B cell (primary cell): ENCODE results near the gene METTL26. TPM values are rescaled to one million over a fixed set of nuclear protein-coding genes. Genes with fewer than 3 reads are reported as not detected.

Experiments used
- ATAC-seq: fragments of 200-7000 bp; cut with Tn5 transposase; one replicate; pipeline ENCODE4 v1.10.0; 2021; ENCODE audit warnings: low read depth, mild to moderate bottlenecking, moderate number of reproducible peaks, moderate library complexity
- CTCF ChIA-PET: fragments of 350-600 bp; sonication (Branson Sonifier 250); formaldehyde crosslinking; loops from one replicate; lab custom pipeline; 2021; ENCODE audit warnings: antibody characterized with exemption, inconsistent platforms; lab: Charles Lee
- POLR2A ChIA-PET: fragments of 350-600 bp; sonication (Branson Sonifier 250); formaldehyde crosslinking; loops from one replicate; lab custom pipeline; 2021; ENCODE audit warnings: antibody characterized with exemption; lab: Charles Lee
- DNase-seq: peaks from one replicate; pipeline ENCODE4 v3.0.0; 2013
- H2AFZ ChIP-seq: 2 replicates; pipeline ENCODE4 v1.6.1; 2012; ENCODE audit warnings: mild to moderate bottlenecking, low read depth, low read length; ENCODE audit not compliant: insufficient read depth, poor library complexity, severe bottlenecking
- H3K27ac ChIP-seq, 2 donors: 1 replicate in 1 of 2; 2 replicates in 1 of 2; pipeline ENCODE4 v1.5.1; 2012 to 2013; ENCODE audit warnings: low read length in 2 of 2, mild to moderate bottlenecking in 2 of 2, moderate library complexity in 1 of 2
- H3K27me3 ChIP-seq, 4 experiments: fragments of 200-600 bp in 1 of 4; sonication (generic) in 1 of 4; replicated peaks in 1 of 4; 1 replicate in 2 of 4; 2 replicates in 2 of 4; pipeline versions ENCODE4 v1.6.1 to v1.7.0; 2013 to 2016; ENCODE audit warnings: low read length in 3 of 4, mild to moderate bottlenecking in 2 of 4, mixed read lengths in 1 of 4, moderate library complexity in 1 of 4; ENCODE audit not compliant: insufficient read depth in 4 of 4, control insufficient read depth in 3 of 4; ENCODE audit errors: control extremely low read depth in 1 of 4
- H3K36me3 ChIP-seq, 2 experiments: replicated peaks in 1 of 2; 1 replicate in 1 of 2; 2 replicates in 1 of 2; pipeline versions ENCODE4 v1.6.1 to v1.7.1; 2013; ENCODE audit warnings: low read length in 1 of 2; ENCODE audit not compliant: insufficient read depth in 2 of 2, control insufficient read depth in 1 of 2; ENCODE audit errors: control extremely low read depth in 1 of 2, extremely low read depth in 1 of 2
- H3K4me1 ChIP-seq, 2 donors: fragments of 200-600 bp in 1 of 2; sonication (generic) in 1 of 2; 1 replicate in 1 of 2; 2 replicates in 1 of 2; pipeline versions ENCODE4 v1.5.1 to v1.6.1; 2013 to 2017; ENCODE audit warnings: low read length in 2 of 2; ENCODE audit not compliant: control insufficient read depth in 2 of 2, insufficient read depth in 2 of 2
- H3K4me2 ChIP-seq: replicated peaks from 2 replicates; pipeline ENCODE3; 2012; ENCODE audit warnings: mild to moderate bottlenecking, low read depth, low read length; ENCODE audit not compliant: poor library complexity, severe bottlenecking
- H3K4me3 ChIP-seq, 5 experiments: fragments of 200-600 bp in 1 of 5; sonication (generic) in 1 of 5; 1 replicate in 3 of 5; 2 replicates in 2 of 5; pipeline versions ENCODE4 v1.5.1 to v1.7.0; 2011 to 2016; ENCODE audit warnings: low read length in 4 of 5, mild to moderate bottlenecking in 4 of 5, low read depth in 2 of 5, control low read depth in 1 of 5, moderate library complexity in 1 of 5; ENCODE audit not compliant: insufficient read depth in 1 of 5; ENCODE audit errors: control extremely low read depth in 1 of 5, extremely low read depth in 1 of 5
- H3K79me2 ChIP-seq: fragments of 200-600 bp; sonication (generic); one replicate; pipeline ENCODE4 v1.6.0; 2016; ENCODE audit warnings: low read length; ENCODE audit not compliant: control insufficient read depth, insufficient read depth
- H3K9ac ChIP-seq: fragments of 200-600 bp; sonication (generic); 2 replicates; pipeline ENCODE4 v1.6.1; 2017; ENCODE audit warnings: mild to moderate bottlenecking, low read length, moderate library complexity
- H3K9me3 ChIP-seq, 3 donors: one replicate each; pipeline versions ENCODE4 v1.6.1 to v1.7.1; 2013; ENCODE audit warnings: low read length in 2 of 3; ENCODE audit not compliant: control insufficient read depth in 2 of 3, insufficient read depth in 1 of 3; ENCODE audit errors: control extremely low read depth in 1 of 3
- H4K20me1 ChIP-seq: 2 replicates; pipeline ENCODE4 v1.6.0; 2012; ENCODE audit warnings: mild to moderate bottlenecking, low read length; ENCODE audit not compliant: insufficient read depth, control insufficient read depth, poor library complexity, severe bottlenecking
- H3K27ac Mint-ChIP-seq: one replicate; pipeline ENCODE4 v1.8.0; 2021; ENCODE audit warnings: mixed read lengths
- H3K27me3 Mint-ChIP-seq: one replicate; pipeline ENCODE4 v1.8.0; 2021; ENCODE audit warnings: mixed read lengths
- H3K4me1 Mint-ChIP-seq: one replicate; pipeline ENCODE4 v1.8.0; 2021; ENCODE audit warnings: mixed read lengths
- H3K4me3 Mint-ChIP-seq: one replicate; pipeline ENCODE4 v1.8.0; 2021; ENCODE audit warnings: mixed read lengths
- H3K9me3 Mint-ChIP-seq: one replicate; pipeline ENCODE4 v1.8.0; 2022; ENCODE audit warnings: mixed read lengths; ENCODE audit not compliant: insufficient read depth
- CTCF ChIP-seq: fragments of 200-600 bp; IDR thresholded peaks from one replicate; pipeline ENCODE4 v1.8.0; 2022; ENCODE audit warnings: antibody characterized with exemption, mild to moderate bottlenecking
- EZH2 ChIP-seq: IDR thresholded peaks from 2 replicates; pipeline ENCODE4 v1.6.1; 2012; ENCODE audit warnings: borderline replicate concordance, low read depth, mild to moderate bottlenecking, moderate library complexity, low read length; ENCODE audit not compliant: insufficient read depth, poor library complexity, severe bottlenecking
- WGBS: methylation state at CpG from one replicate; pipeline ENCODE4 v1.1.5; 2013; ENCODE audit warnings: missing lambda C conversion rate; ENCODE audit not compliant: insufficient coverage; 5-methylcytosine and 5-hydroxymethylcytosine counted together
- intact Hi-C: fragments of 100-400 bp; cut with micrococcal nuclease; formaldehyde crosslinking; loops from one replicate; pipeline ENCODE4 v1.10.0; 2022
- polyA plus RNA-seq: library from polyadenylated mRNA; depleted of rRNA; stranded (reverse); fragments of >200 nt; gene quantifications from 2 replicates; pipeline ENCODE4 v1.2.3, GENCODE V29; 2012
- total RNA-seq, 2 donors: library from RNA; stranded (reverse); fragments of 120-200 nt in 1 of 2; gene quantifications; 1 replicate in 1 of 2; 2 replicates in 1 of 2; pipeline versions ENCODE4 v1.2.3 to v1.2.4, GENCODE V29; 2013 to 2022

METTL26 gene
- total and polyA plus RNA-seq, 2 donors (not counting 1 experiment from before 2014, with no cell fraction given) = 56.6 to 140 TPM

GRCh38 chr16:672851-673250 lies 36.7 kb upstream of the METTL26 start:
- H3K4me3 Mint-ChIP-seq = no peak overlapping the region
- TF ChIP-seq EZH2 (no peak), CTCF (no peak)
- intact Hi-C loops = no loop called here
- peaks cover 0 to 25% (median 11%) of the 10 kb centered on the region in 4 experiments for H3K27me3 ChIP-seq
- peaks cover 6% of the 10 kb centered on the region for H3K27me3 Mint-ChIP-seq
- ChIA-PET POLR2A (no interaction called here), CTCF (interaction anchor here (1.2 kb wide), 1 partner anchor 11 kb away, joined by 3 read pairs; no protein-coding TSS in a partner anchor)
- H3K9me3 ChIP-seq = peaks cover 0 to 7% (median 0%) of the 10 kb centered on the region in 3 donors
- H3K9me3 Mint-ChIP-seq = no peaks in the 10 kb centered on the region
- no peak overlapping the region for H3K9ac ChIP-seq
- H3K27ac ChIP-seq = no peak overlapping the region
- peaks cover 31% of the 10 kb centered on the region for H4K20me1 ChIP-seq
- no peak overlapping the region for H3K4me2 ChIP-seq
- H3K4me3 ChIP-seq = no peak overlapping the region
- DNase-seq (no peak), ATAC-seq (no peak)
- H3K79me2 ChIP-seq = peaks cover 5% of the 10 kb centered on the region
- H3K4me1 ChIP-seq = peaks cover 15 to 27% of the 10 kb centered on the region in 2 donors
- no peak overlapping the region for H3K27ac Mint-ChIP-seq
- peaks cover 0 to 31% of the 10 kb centered on the region in 2 experiments for H3K36me3 ChIP-seq
- H3K4me1 Mint-ChIP-seq = peaks cover 19% of the 10 kb centered on the region
- 97% methylated on average over 21 of the region's 21 CpGs for WGBS
- no peak overlapping the region for H2AFZ ChIP-seq

GRCh38 chr16:672371-672770 lies 36.3 kb upstream of the METTL26 start:
- no peak overlapping the region for H3K4me3 ChIP-seq
- peaks cover 0 to 24% (median 10%) of the 10 kb centered on the region in 4 experiments for H3K27me3 ChIP-seq
- H4K20me1 ChIP-seq = peaks cover 31% of the 10 kb centered on the region
- H3K27me3 Mint-ChIP-seq = peaks cover 6% of the 10 kb centered on the region
- H3K4me1 ChIP-seq = peaks cover 18 to 30% of the 10 kb centered on the region in 2 donors
- H3K9me3 Mint-ChIP-seq = no peaks in the 10 kb centered on the region
- no peak overlapping the region for H2AFZ ChIP-seq
- H3K79me2 ChIP-seq = peaks cover 5% of the 10 kb centered on the region
- CTCF ChIA-PET = no interaction called here
- intact Hi-C loops = no loop called here
- TF ChIP-seq CTCF = no peak
- TF ChIP-seq EZH2 = no peak
- POLR2A ChIA-PET = no interaction called here
- peaks cover 0 to 31% of the 10 kb centered on the region in 2 experiments for H3K36me3 ChIP-seq
- no peak overlapping the region for H3K4me3 Mint-ChIP-seq
- H3K4me2 ChIP-seq = no peak overlapping the region
- ATAC-seq (no peak), DNase-seq (no peak)
- 97% methylated on average over 19 of the region's 19 CpGs for WGBS
- peaks cover 0 to 7% (median 0%) of the 10 kb centered on the region in 3 donors for H3K9me3 ChIP-seq
- H3K27ac Mint-ChIP-seq = no peak overlapping the region
- no peak overlapping the region for H3K9ac ChIP-seq
- H3K27ac ChIP-seq = no peak overlapping the region
- H3K4me1 Mint-ChIP-seq = peaks cover 24% of the 10 kb centered on the region
